ENCODE measurements around the gene MIDN.

- TF ChIP-seq CTCF (conservative IDR thresholded peaks at IDR 0.05; ENCODE audit: low read depth, low read length) (no peak), POLR2A (IDR thresholded peaks at IDR 0.05; ENCODE audit: low read depth, low read length) (0 out of 2 replicates have a peak, but pooled peaks have one; percentile 6), SMC3 (IDR thresholded peaks at IDR 0.05; ENCODE audit: low read depth, low read length) (no peak), MXI1 (IDR thresholded peaks at IDR 0.05; ENCODE audit: borderline replicate concordance, low read depth, low read length) (no peak), BHLHE40 (IDR thresholded peaks at IDR 0.05; ENCODE audit: low read depth, low read length) (no peak), ELK1 (IDR thresholded peaks at IDR 0.05; ENCODE audit: borderline replicate concordance, low read depth, low read length) (no peak), RCOR1 (IDR thresholded peaks at IDR 0.05; ENCODE audit: insufficient replicate concordance, low read length) (no peak), FOS (IDR thresholded peaks at IDR 0.05; ENCODE audit: low read depth, low read length) (peak; percentile 92), USF2 (IDR thresholded peaks at IDR 0.05; ENCODE audit: low read depth, low read length) (no peak), NFE2L2 (IDR thresholded peaks at IDR 0.05; ENCODE audit: low read depth, low read length) (no peak), RAD21 (IDR thresholded peaks at IDR 0.05; ENCODE audit: low read length) (no peak), MAFK (IDR thresholded peaks at IDR 0.05; ENCODE audit: low read depth, low read length) (no peak)
Measured at GRCh38 chr19:1264801-1265614, 16.6 kb downstream of the MIDN start.
